Measurements from ENCODE around the gene ADAMTS5. TPM values are rescaled to one million over a fixed set of nuclear protein-coding genes. Genes with fewer than 3 reads are reported as not detected.

Gene ADAMTS5
- total RNA-seq, 2 donors from 2014 or later: 6.1 to 10.9 TPM

- DNase-seq (ENCODE audit: low spot score): no peak
- no peak for TF ChIP-seq CTCF (IDR thresholded peaks at IDR 0.05)
- no peak overlapping the region for H3K4me3 ChIP-seq
Observed at GRCh38 chr21:26909972-26910371, 56.9 kb downstream of the ADAMTS5 start.

DNA sequence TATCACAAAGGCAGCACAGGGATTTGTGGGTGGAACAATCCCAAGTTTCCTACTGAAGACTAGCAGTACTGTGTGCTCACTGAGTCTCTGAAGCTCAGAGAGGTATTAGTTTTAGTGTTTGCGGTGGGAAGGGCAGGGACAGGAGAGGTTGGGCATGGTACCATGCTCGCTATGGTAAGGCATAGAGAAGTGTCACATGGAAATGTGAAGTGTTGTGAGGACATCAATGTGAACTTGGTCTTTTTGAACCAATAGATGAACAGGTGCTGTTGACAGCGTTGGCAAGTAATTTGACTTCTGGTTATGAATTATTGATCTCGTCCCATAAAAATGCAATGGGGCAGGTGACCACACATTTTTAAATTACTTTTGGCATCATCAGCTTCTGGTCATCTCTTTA, 65.9 kb downstream of the ADAMTS5 start:
- Histone ChIP-seq H3K27me3 (no peaks in the 10 kb centered on the region), H3K4me3 (no peak overlapping the region), H3K4me1 (no peaks in the 10 kb centered on the region), H3K27ac (no peak overlapping the region), H3K9me3 (no peaks in the 10 kb centered on the region), H3K36me3 (no peaks in the 10 kb centered on the region)
- no peak for DNase-seq (ENCODE audit: low spot score)
- no peak for TF ChIP-seq CTCF (IDR thresholded peaks at IDR 0.05)

More at GRCh38 chr21:26909972-26910371, 56.9 kb downstream of the ADAMTS5 start:
- Histone ChIP-seq H3K27ac (no peak overlapping the region), H3K9me3 (peaks cover 0 to 18% of the 10 kb centered on the region in 2 donors), H3K36me3 (no peaks in the 10 kb centered on the region), H3K27me3 (no peaks in the 10 kb centered on the region), H3K4me1 (no peaks in the 10 kb centered on the region)

DNA sequence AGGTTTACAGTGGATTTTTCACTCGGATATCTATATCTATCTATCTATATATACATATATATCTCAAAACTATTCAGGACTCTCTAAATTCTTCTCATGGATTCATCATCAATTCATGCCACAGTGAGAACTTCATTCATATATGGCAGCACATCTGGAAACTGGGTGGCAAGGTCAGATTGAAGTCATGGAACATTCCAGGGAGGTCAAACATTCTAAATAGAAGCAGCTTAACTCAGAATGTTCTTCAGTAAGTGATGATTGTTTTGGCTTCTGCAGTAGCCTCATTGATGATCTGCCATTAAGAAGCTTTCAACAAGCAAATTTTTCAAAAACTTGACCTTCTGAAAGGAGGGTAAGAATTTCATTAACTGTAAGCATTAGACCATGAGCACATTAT, 74.7 kb downstream of the ADAMTS5 start:
- no peak for TF ChIP-seq CTCF (IDR thresholded peaks at IDR 0.05)
- DNase-seq (ENCODE audit: low spot score): no peak
- H3K27ac ChIP-seq: no peak overlapping the region
- H3K4me1 ChIP-seq: no peaks in the 10 kb centered on the region
- H3K27me3 ChIP-seq: no peaks in the 10 kb centered on the region
- no peaks in the 10 kb centered on the region for H3K36me3 ChIP-seq
- H3K9me3 ChIP-seq: no peaks in the 10 kb centered on the region
- H3K4me3 ChIP-seq: no peak overlapping the region

DNA sequence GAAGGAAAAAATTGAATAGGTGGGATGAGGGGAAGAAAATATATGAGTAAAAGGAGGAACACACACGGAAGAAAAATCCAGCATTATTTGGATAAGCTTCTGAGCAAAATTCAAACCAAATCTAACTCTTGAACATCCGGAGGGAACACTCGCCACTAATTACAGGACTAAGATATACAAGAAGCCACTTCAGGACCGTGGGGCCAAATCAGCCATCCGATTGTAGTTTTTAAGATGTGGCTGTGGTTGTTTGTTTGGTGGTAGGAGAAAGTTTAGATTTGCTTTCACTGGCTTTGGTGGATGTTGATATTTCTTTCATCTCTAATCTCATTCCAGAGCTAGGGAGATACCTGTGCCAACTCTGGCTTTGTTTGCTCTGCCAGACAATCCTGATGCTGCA, 78.0 kb downstream of the ADAMTS5 start:
- TF ChIP-seq CTCF (IDR thresholded peaks at IDR 0.05): no peak
- Histone ChIP-seq H3K4me1 (no peaks in the 10 kb centered on the region), H3K9me3 (no peaks in the 10 kb centered on the region), H3K36me3 (no peaks in the 10 kb centered on the region), H3K4me3 (no peak overlapping the region), H3K27ac (no peak overlapping the region), H3K27me3 (no peaks in the 10 kb centered on the region)
- no peak for DNase-seq (ENCODE audit: low spot score)

DNA sequence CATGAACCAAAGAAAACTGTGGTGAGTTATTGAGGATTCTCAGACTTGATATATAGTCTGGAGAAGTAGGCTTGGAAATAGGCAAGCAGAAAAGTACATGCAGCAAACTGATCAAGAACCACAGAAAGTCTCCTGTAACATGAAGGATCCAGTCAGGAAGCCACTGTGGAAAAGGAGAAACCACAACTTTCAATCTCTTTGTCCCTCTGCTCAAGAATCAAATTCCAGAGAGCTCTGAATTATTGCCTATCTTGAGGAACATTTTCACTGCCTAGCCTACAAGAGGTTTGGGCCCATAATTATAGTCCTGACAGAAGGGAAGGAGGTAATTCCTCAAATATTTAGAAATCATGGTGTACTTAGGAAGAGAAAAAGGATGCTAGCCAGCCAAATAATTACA, 78.6 kb downstream of the ADAMTS5 start:
- H3K36me3 ChIP-seq: no peaks in the 10 kb centered on the region
- no peak for DNase-seq (ENCODE audit: low spot score)
- no peak overlapping the region for H3K27ac ChIP-seq
- no peak for TF ChIP-seq CTCF (IDR thresholded peaks at IDR 0.05)
- H3K9me3 ChIP-seq: no peaks in the 10 kb centered on the region
- H3K4me3 ChIP-seq: no peak overlapping the region
- no peaks in the 10 kb centered on the region for H3K27me3 ChIP-seq
- no peaks in the 10 kb centered on the region for H3K4me1 ChIP-seq

DNA sequence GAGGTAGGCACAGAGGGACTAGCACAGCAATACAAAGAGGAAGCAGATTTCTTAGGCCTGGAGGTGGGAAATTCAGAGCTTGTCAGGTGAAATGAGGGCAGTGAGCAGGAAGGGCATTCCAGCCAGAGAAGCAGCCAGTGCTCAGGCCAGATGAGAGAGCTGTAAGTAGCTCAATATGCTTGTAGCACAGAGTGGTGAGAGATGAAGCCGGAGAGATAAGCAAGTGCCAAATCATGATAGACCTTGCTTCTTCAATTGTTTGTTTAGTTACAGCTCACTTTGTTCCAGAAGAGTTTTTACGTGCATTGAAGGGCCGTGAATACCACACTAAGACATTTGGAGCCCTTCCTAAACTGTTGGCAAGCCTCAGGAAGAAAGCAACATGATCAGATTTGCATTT, 79.6 kb downstream of the ADAMTS5 start:
- Histone ChIP-seq H3K27ac (no peak overlapping the region), H3K9me3 (no peaks in the 10 kb centered on the region), H3K27me3 (no peaks in the 10 kb centered on the region), H3K36me3 (no peaks in the 10 kb centered on the region), H3K4me1 (no peaks in the 10 kb centered on the region), H3K4me3 (no peak overlapping the region)
- no peak for TF ChIP-seq CTCF (IDR thresholded peaks at IDR 0.05)
- no peak for DNase-seq (ENCODE audit: low spot score)
